HEK293 (cell line): ENCODE results near the gene C19orf73.

Experiments
- CTCF ChIP-seq: fragments of 450-650 bp; formaldehyde crosslinking; IDR thresholded peaks from 2 replicates; pipeline ENCODE4 v1.5.1; 2016; ENCODE audit warnings: missing biosample characterization, missing genetic modification characterization
- ZNF140 ChIP-seq: fragments of 450-650 bp; formaldehyde crosslinking; IDR thresholded peaks from 2 replicates; pipeline ENCODE4 v1.5.1; 2016; ENCODE audit warnings: missing biosample characterization, missing genetic modification characterization
- ZNF18 ChIP-seq: fragments of 450-650 bp; formaldehyde crosslinking; IDR thresholded peaks from 2 replicates; pipeline ENCODE4 v1.5.1; 2016; ENCODE audit warnings: missing biosample characterization, missing genetic modification characterization
- ZNF19 ChIP-seq: fragments of 450-650 bp; formaldehyde crosslinking; IDR thresholded peaks from 2 replicates; pipeline ENCODE4; 2016; ENCODE audit warnings: missing biosample characterization, missing genetic modification characterization, low read depth
- ZNF623 ChIP-seq: fragments of 450-650 bp; formaldehyde crosslinking; IDR thresholded peaks from 2 replicates; pipeline ENCODE4 v1.5.1; 2016; ENCODE audit warnings: missing biosample characterization, missing genetic modification characterization

GRCh38 chr19:49151267-49152118 lies 32.5 kb upstream of the C19orf73 start:
- no peak; the same call in 1 of the 2 replicates for TF ChIP-seq ZNF623
- no peak for TF ChIP-seq ZNF18 (tag by site-specific recombination)
- TF ChIP-seq CTCF = no peak
- TF ChIP-seq ZNF19 = no peak
- TF ChIP-seq ZNF140 (tag by site-specific recombination) = no peak
